GM21381 (cell line): ENCODE measurements around the gene ANKRD50.

ENCODE experiments used
- ATAC-seq: cut with Tn5 transposase; IDR thresholded peaks from one replicate; pipeline ENCODE4 v1.9.1; 2021; ENCODE audit warnings: mild to moderate bottlenecking, moderate library complexity; ENCODE audit not compliant: unreplicated experiment

The ANKRD50 gene

DNA sequence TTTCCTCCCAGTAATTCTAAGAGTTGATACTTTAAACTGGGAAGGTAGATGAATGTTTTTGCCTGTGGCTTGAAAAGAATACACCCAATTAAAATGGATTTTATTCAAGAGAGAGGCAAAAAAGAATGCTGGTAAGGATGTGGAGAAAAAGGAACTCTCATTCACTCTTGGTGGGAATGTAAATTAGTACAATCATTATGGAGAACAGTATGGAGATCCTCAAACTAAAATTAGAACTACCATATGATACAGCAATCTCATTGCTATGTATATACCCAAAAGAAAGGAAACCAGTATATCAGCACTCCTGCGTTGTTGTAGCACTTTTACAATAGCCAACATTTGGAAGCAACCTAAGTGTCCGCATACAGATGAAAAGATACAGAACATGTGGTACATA is 75.2 kb downstream of the ANKRD50 start:
- ATAC-seq = no peak

DNA sequence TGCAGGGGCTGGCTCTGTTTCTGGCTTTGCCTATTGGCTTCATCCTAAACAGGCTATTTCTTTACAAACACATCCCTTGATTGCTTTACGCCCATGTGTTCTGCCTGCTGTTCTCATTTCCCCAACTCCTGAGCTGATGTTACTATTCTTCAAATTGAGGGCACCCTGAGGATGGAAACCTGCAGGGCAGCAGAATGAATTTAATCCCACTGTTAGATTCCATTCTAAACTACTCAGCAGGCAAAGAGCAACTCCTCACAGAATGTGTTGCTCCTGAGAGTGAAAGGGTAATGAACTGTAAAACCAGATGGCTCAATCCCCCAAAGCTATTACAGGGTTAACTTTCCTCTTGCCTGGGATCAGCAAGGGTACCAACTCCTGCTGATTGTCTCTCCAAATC is 75.7 kb downstream of the ANKRD50 start:
- no peak for ATAC-seq

DNA sequence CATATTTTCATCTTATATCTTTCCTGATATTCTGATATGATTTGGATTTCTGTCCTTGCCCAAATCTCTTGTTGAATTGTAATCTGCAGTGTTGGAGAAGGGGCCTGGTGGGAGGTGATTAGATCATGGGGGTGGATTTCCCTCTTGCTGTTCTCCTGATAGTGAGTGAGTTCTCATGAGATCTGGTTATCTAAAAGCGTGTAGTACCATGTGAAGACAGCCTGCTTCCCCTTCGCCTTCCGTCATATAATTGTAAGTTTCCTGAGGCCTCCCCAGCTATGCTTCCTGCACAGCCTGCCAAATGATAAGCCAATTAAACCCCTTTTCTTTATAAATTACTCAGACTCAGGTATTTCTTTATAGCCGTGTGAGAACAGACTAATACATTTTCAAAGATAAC is 77.2 kb downstream of the ANKRD50 start:
- no peak for ATAC-seq

DNA sequence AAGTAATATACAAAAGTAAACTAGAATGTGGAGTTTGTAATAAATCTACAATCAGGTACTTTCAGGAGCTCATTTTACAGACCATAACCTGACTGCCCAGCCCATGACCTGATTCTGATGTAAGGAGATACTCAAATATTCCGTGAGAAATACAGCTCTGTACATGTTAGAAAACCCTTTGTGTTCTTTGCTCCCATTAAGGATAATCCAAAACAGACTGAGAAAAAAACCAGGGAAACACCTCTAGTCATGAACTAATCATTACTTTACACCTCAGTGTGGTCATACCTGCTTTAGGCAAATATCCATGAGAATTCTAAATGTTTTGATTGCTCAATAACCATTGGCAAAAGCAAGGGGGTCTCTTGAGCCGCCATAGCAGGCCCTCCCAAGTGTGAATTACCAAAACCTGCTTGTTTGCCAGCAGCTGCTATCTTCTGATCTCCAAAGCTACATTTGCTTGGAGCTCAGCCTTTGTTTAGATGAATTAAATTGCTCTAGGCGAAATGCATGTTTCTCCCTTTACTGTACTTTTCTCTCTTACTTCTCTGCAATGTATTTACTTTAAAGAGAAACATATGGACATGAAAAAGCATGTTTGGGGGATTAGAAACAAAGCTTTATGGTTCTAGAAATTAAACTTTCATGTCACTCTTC is 79.1 kb downstream of the ANKRD50 start:
- ATAC-seq = no peak

DNA sequence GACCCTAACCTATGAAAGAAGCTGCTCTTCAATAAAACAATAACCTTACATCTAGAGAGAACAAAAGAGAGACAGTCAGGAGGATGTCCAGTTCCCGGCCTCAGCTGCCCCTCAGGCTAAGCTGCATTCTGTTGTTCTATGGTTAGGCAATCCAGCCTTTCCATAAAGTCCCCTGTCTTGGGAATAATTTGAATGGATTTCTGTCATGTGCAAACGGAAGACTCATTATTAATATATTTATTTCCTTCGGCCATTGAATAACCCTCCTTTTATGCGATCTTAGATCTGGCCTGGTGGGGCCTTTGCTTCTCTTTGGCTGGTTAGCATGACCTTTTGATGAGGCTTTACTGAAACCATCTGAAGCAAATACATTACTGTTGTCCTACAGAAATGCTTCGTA is 80.1 kb downstream of the ANKRD50 start:
- ATAC-seq = no peak

DNA sequence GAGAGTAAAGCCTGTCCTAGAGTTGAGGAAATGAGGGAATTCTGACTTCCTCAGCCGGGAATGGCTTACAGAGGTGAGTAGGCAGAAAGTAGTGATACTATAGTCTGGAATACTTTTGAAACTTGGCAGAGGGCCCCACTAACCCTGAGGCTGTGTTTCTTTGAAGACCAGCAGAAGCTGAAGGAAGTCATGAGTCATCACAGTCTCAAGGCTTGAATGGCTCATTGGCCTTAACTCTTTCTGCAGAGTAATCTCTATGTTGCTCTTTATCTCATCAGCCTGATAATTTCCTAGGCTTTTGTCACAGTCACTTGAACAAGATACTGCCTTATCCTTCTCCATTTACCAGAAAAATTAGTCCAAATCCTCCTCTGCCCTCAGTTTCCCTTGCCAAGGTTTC is 80.8 kb downstream of the ANKRD50 start:
- peak; percentile 97 for ATAC-seq

DNA sequence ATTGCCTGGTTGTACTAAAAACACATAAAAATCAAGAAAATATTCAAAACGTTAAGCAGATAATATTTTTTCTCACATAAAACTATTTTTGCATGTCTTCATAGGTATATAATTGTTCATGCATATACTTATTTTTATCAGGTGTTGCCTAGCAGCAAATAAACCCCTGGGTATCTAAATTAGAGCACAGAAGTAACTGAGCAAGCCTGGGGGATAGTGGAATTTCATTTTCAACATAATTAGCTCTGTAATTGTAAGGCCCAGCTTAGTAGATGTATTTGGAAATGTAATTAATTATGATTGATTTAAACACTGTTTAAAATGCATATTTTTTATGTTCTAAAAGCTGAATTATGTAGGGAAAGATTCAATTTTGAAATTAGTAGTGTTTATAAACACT is 82.9 kb downstream of the ANKRD50 start:
- no peak for ATAC-seq
